GM12878 (cell line): ENCODE results near the gene LSAMP. TPM values are rescaled to one million over a fixed set of nuclear protein-coding genes. Genes with fewer than 3 reads are reported as not detected.

Source experiments
- ATAC-seq: fragments of 200-7000 bp; cut with Tn5 transposase; 3 replicates; pipeline ENCODE4 v1.9.1; 2020; ENCODE audit warnings: mild to moderate bottlenecking, moderate library complexity
- BruUV-seq: library from RNA; stranded (reverse); fragments of 400-500 nt; replicated peaks from 2 replicates; lab custom pipeline; 2021; lab: Mats Ljungman, UMichigan
- CTCF ChIA-PET: fragments of 300-600 bp; sonication (Branson Sonifier 250); formaldehyde crosslinking; extraction: SDS; loops from one replicate; lab custom pipeline; 2021; ENCODE audit warnings: inconsistent platforms; lab: Yijun Ruan, JAX
- POLR2A ChIA-PET: fragments of 350-600 bp; formaldehyde crosslinking; extraction: SDS; loops from one replicate; lab custom pipeline; 2021; ENCODE audit warnings: inconsistent platforms; lab: Charles Lee
- RAD21 ChIA-PET: fragments of 300-600 bp; sonication (Branson Sonifier 250); formaldehyde crosslinking; loops from one replicate; lab custom pipeline; 2023; ENCODE audit warnings: antibody characterized with exemption; ENCODE audit not compliant: unreplicated experiment; lab: Charles Lee
- SMC1A ChIA-PET: fragments of 300-600 bp; sonication (Branson Sonifier 250); formaldehyde crosslinking; loops from one replicate; lab custom pipeline; 2023; ENCODE audit not compliant: unreplicated experiment, uncharacterized antibody; lab: Charles Lee
- DNase-seq: peaks from one replicate; pipeline ENCODE4 v3.0.0-alpha.2; 2011; ENCODE audit warnings: low read depth, low spot score
- FAIRE-seq: peaks from 3 replicates; lab custom pipeline; 2011; peaks lifted over from hg19 to GRCh38; lab: Jason Lieb, UNC
- H2AFZ ChIP-seq: 2 replicates; pipeline ENCODE4 v1.6.0; 2011; ENCODE audit warnings: low read depth, low read length, control low read depth; ENCODE audit not compliant: control insufficient read depth
- H3K27ac ChIP-seq: 2 replicates; pipeline ENCODE4 v1.5.1; 2011; ENCODE audit warnings: control low read depth; ENCODE audit not compliant: control insufficient read depth, insufficient read depth
- H3K27me3 ChIP-seq, 2 experiments: replicated peaks in 1 of 2; 2 replicates each; pipeline versions ENCODE4 v1.6.0 to v1.6.1; 2011; ENCODE audit warnings: low read length in 1 of 2; ENCODE audit not compliant: control insufficient read depth in 2 of 2, insufficient read depth in 2 of 2
- H3K36me3 ChIP-seq, 2 experiments: 2 replicates each; pipeline ENCODE4 v1.5.1; 2011; ENCODE audit warnings: low read length in 1 of 2; ENCODE audit not compliant: control insufficient read depth in 2 of 2, insufficient read depth in 2 of 2
- H3K4me1 ChIP-seq: 2 replicates; pipeline ENCODE4 v1.6.1; 2011; ENCODE audit warnings: mild to moderate bottlenecking, low read length, moderate library complexity, mixed read lengths; ENCODE audit not compliant: control insufficient read depth, insufficient read depth
- H3K4me2 ChIP-seq: 2 replicates; pipeline ENCODE4 v1.6.0; 2011; ENCODE audit warnings: control low read depth; ENCODE audit not compliant: control insufficient read depth, insufficient read depth
- H3K4me3 ChIP-seq: fragments of 200-600 bp; sonication (generic); 2 replicates; pipeline ENCODE4 v1.5.1; 2016
- H3K79me2 ChIP-seq: 2 replicates; pipeline ENCODE4 v1.6.0; 2011; ENCODE audit warnings: low read length; ENCODE audit not compliant: control insufficient read depth, insufficient read depth
- H3K9ac ChIP-seq: 2 replicates; pipeline ENCODE4 v1.8.0; 2011; ENCODE audit warnings: low read length, control low read depth, mixed read lengths; ENCODE audit not compliant: control insufficient read depth, insufficient read depth
- H3K9me3 ChIP-seq: replicated peaks from 3 replicates; pipeline ENCODE4 v1.5.1; 2011; ENCODE audit warnings: mild to moderate bottlenecking, low read length; ENCODE audit not compliant: control insufficient read depth, insufficient read depth
- H4K20me1 ChIP-seq: 2 replicates; pipeline ENCODE4 v1.6.0; 2011; ENCODE audit not compliant: control insufficient read depth, insufficient read depth
- BCLAF1 ChIP-seq: fragments of 450-650 bp; IDR thresholded peaks from 2 replicates; pipeline ENCODE4 v1.6.1; 2017; ENCODE audit warnings: antibody characterized with exemption, mild to moderate bottlenecking, moderate library complexity
- IKZF1 ChIP-seq: fragments of 450-650 bp; conservative IDR thresholded peaks from 2 replicates; pipeline ENCODE4 v1.6.1; 2017; ENCODE audit warnings: antibody characterized with exemption, mild to moderate bottlenecking
- PBX3 ChIP-seq: IDR thresholded peaks from 2 replicates; pipeline ENCODE4 v1.6.1; 2011; ENCODE audit warnings: mild to moderate bottlenecking, low read depth, low read length, moderate library complexity; ENCODE audit not compliant: insufficient replicate concordance
- PML ChIP-seq: IDR thresholded peaks from 2 replicates; pipeline ENCODE4 v1.6.1; 2012; ENCODE audit warnings: low read length, inconsistent platforms
- RB1 ChIP-seq: fragments of 450-650 bp; formaldehyde crosslinking; IDR thresholded peaks from 2 replicates; pipeline ENCODE4 v1.6.1; 2017; ENCODE audit warnings: mild to moderate bottlenecking, borderline replicate concordance
- SIX5 ChIP-seq: IDR thresholded peaks from 2 replicates; pipeline ENCODE4 v1.6.1; 2011; ENCODE audit warnings: mild to moderate bottlenecking, low read depth, low read length, moderate library complexity; ENCODE audit not compliant: severe bottlenecking
- SREBF1 ChIP-seq: IDR thresholded peaks from 2 replicates; pipeline ENCODE4 v1.6.1; 2012; ENCODE audit warnings: mild to moderate bottlenecking, low read length
- TBL1XR1 ChIP-seq: IDR thresholded peaks from 2 replicates; pipeline ENCODE4 v1.6.1; 2012; ENCODE audit warnings: low read depth, low read length, improper control_type of control experiment
- TCF7 ChIP-seq: IDR thresholded peaks from 2 replicates; pipeline ENCODE4 v1.6.1; 2014; ENCODE audit warnings: antibody characterized with exemption, borderline replicate concordance
- YY1 ChIP-seq: IDR thresholded peaks from 2 replicates; pipeline ENCODE4 v1.6.1; 2011; ENCODE audit warnings: low read depth, mild to moderate bottlenecking, low read length
- WGBS: methylation state at CpG from one replicate; pipeline ENCODE4 v1.1.6; 2016; ENCODE audit warnings: low lambda C conversion rate; ENCODE audit not compliant: insufficient replicate concordance, insufficient coverage; ENCODE audit errors: missing lambda C conversion rate; 5-methylcytosine and 5-hydroxymethylcytosine counted together
- in situ Hi-C: fragments of 300-500 bp; cut with MboI; formaldehyde crosslinking; loops from 9 replicates; pipeline ENCODE4 v1.14.3; 2018; ENCODE audit warnings: mixed read lengths
- intact Hi-C: fragments of 100-400 bp; cut with micrococcal nuclease; formaldehyde crosslinking; loops from one replicate; pipeline ENCODE4 v1.14.2; 2022; ENCODE audit not compliant: unreplicated experiment
- polyA plus RNA-seq, 11 experiments: library from polyadenylated mRNA; depleted of rRNA in 4 of 11; unstranded in 6 of 11; stranded (reverse) in 5 of 11; fragments of >200 nt; fragmentation: Nextera tagmentation in 4 of 11; fragmentation: Illumina TruSeq in 1 of 11; extraction: Ambion mirVana in 4 of 11; extraction: Trizol in 1 of 11; gene quantifications; 1 replicate in 1 of 11; 2 replicates in 10 of 11; pipeline versions ENCODE4 v1.2.1 to v1.2.3, GENCODE V29; 2011 to 2016; ENCODE audit warnings: inconsistent platforms in 2 of 11, missing spikeins in 2 of 11, low read depth in 1 of 11
- total RNA-seq, 4 experiments: library from RNA; depleted of rRNA in 3 of 4; stranded (reverse); fragments of >200 nt in 3 of 4; fragmentation: Illumina TruSeq in 1 of 4; extraction: Trizol in 1 of 4; gene quantifications; 2 replicates each; pipeline versions ENCODE4 v1.2.1 to v1.2.3, GENCODE V29; 2013 to 2021
- TF ChIP-seq, protein P1 (sequence below): fragments of 150-350 bp; IDR thresholded peaks from 2 replicates; pipeline ENCODE4 v1.6.1; 2016; ENCODE audit warnings: low read depth, low read length

Gene LSAMP
- total and polyA plus RNA-seq, 10 of the 15 experiments (the other 5 are each of a cell fraction or from before 2014, with no cell fraction given), result 2.0 to 12.7 (median 6.5) TPM

GRCh38 chr3:116492379-116492778 lies 47.1 kb upstream of the LSAMP start (continued):
- TF ChIP-seq BCLAF1 (no peak), PML (no peak), RB1 (no peak), SREBF1 (no peak), YY1 (no peak)
- TF ChIP-seq, protein P1, sequence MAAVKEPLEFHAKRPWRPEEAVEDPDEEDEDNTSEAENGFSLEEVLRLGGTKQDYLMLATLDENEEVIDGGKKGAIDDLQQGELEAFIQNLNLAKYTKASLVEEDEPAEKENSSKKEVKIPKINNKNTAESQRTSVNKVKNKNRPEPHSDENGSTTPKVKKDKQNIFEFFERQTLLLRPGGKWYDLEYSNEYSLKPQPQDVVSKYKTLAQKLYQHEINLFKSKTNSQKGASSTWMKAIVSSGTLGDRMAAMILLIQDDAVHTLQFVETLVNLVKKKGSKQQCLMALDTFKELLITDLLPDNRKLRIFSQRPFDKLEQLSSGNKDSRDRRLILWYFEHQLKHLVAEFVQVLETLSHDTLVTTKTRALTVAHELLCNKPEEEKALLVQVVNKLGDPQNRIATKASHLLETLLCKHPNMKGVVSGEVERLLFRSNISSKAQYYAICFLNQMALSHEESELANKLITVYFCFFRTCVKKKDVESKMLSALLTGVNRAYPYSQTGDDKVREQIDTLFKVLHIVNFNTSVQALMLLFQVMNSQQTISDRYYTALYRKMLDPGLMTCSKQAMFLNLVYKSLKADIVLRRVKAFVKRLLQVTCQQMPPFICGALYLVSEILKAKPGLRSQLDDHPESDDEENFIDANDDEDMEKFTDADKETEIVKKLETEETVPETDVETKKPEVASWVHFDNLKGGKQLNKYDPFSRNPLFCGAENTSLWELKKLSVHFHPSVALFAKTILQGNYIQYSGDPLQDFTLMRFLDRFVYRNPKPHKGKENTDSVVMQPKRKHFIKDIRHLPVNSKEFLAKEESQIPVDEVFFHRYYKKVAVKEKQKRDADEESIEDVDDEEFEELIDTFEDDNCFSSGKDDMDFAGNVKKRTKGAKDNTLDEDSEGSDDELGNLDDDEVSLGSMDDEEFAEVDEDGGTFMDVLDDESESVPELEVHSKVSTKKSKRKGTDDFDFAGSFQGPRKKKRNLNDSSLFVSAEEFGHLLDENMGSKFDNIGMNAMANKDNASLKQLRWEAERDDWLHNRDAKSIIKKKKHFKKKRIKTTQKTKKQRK, result no peak
- TF ChIP-seq, all 136 proteins: peak for 0

GRCh38 chr3:116483135-116483534 lies 37.8 kb upstream of the LSAMP start:
- no peaks in the 10 kb centered on the region for H3K4me1 ChIP-seq
- in situ Hi-C loops (no loop called here), intact Hi-C loops (no loop called here)
- CTCF ChIA-PET, result no interaction called here
- DNase-seq, result no peak
- no peak overlapping the region for H3K27ac ChIP-seq
- H3K27me3 ChIP-seq, result no peaks in the 10 kb centered on the region
- SMC1A ChIA-PET, result no interaction called here
- POLR2A ChIA-PET, result no interaction called here
- WGBS, result 7% methylated on average over 4 of the region's 4 CpGs
- no peak for FAIRE-seq
- no peaks in the 10 kb centered on the region; the same call in 2 of the 3 replicates for H3K9me3 ChIP-seq
- no peak overlapping the region for H3K4me2 ChIP-seq
- no peak for ATAC-seq
- no peaks in the 10 kb centered on the region for H3K79me2 ChIP-seq
- no peaks in the 10 kb centered on the region for H3K36me3 ChIP-seq
- no peaks in the 10 kb centered on the region for H4K20me1 ChIP-seq
- RAD21 ChIA-PET, result no interaction called here
- no peak overlapping the region for H3K4me3 ChIP-seq
- BruUV-seq, result no TSS peak
- no peak overlapping the region for H3K9ac ChIP-seq
- H2AFZ ChIP-seq, result no peak overlapping the region
- TF ChIP-seq BCLAF1, result no peak
- TF ChIP-seq TBL1XR1, result no peak
- no peak for TF ChIP-seq IKZF1
- TF ChIP-seq SIX5, result no peak
- no peak for TF ChIP-seq PBX3
- no peak for TF ChIP-seq TCF7
